Activated naive CD4-positive, alpha-beta T cell treated with anti-CD3 and anti-CD28 coated beads for 36 hours (primary cell): ENCODE data around the gene CFDP1. TPM values are rescaled to one million over a fixed set of nuclear protein-coding genes. Genes with fewer than 3 reads are reported as not detected.

ENCODE experiments used
- CTCF ChIA-PET: fragments of 350-600 bp; sonication (Branson Sonifier 250); formaldehyde crosslinking; loops from one replicate; lab custom pipeline; 2021; ENCODE audit warnings: antibody characterized with exemption; lab: Charles Lee
- DNase-seq: peaks from one replicate; pipeline ENCODE4 v3.0.0-alpha.2; 2020
- H3K27ac Mint-ChIP-seq: one replicate; pipeline ENCODE4 v1.8.0; 2021; ENCODE audit warnings: mild to moderate bottlenecking, mixed read lengths
- H3K27me3 Mint-ChIP-seq: one replicate; pipeline ENCODE4 v1.8.0; 2021; ENCODE audit warnings: low read depth, mixed read lengths
- H3K36me3 Mint-ChIP-seq: one replicate; pipeline ENCODE4 v1.8.0; 2021; ENCODE audit warnings: low read depth, mixed read lengths
- H3K4me1 Mint-ChIP-seq: one replicate; pipeline ENCODE4 v1.8.0; 2021; ENCODE audit warnings: low read depth, mixed read lengths
- H3K4me3 Mint-ChIP-seq: one replicate; pipeline ENCODE4 v1.8.0; 2021; ENCODE audit warnings: mild to moderate bottlenecking, moderate library complexity, mixed read lengths
- H3K9me3 Mint-ChIP-seq: one replicate; pipeline ENCODE4 v1.8.0; 2021; ENCODE audit warnings: mixed read lengths
- intact Hi-C: fragments of 100-400 bp; cut with micrococcal nuclease; formaldehyde crosslinking; loops from one replicate; pipeline ENCODE4 v1.15.1; 2023
- total RNA-seq, 2 experiments: library from RNA; stranded (reverse); gene quantifications; one replicate each; pipeline ENCODE4 v1.2.3, GENCODE V29; 2021

Gene CFDP1
- total RNA-seq, 2 experiments from 2014 or later: 37.2 to 44.1 TPM

GRCh38 chr16:75423723-75424104 lies 9.6 kb downstream of the CFDP1 start:
- no peak overlapping the region for H3K27ac Mint-ChIP-seq
- H3K4me1 Mint-ChIP-seq: peaks cover 48% of the 10 kb centered on the region
- H3K9me3 Mint-ChIP-seq: no peaks in the 10 kb centered on the region
- intact Hi-C loops: no loop called here
- CTCF ChIA-PET: interaction anchor here (0.6 to 1.1 kb wide), 2 partner anchors 12 to 246 kb away, joined by 3 read pairs; no protein-coding TSS in a partner anchor
- no peak for DNase-seq
- H3K27me3 Mint-ChIP-seq: no peaks in the 10 kb centered on the region
- peaks cover 1% of the 10 kb centered on the region for H3K36me3 Mint-ChIP-seq
- H3K4me3 Mint-ChIP-seq: no peak overlapping the region

GRCh38 chr16:75421820-75422126 lies 11.5 kb downstream of the CFDP1 start:
- H3K4me3 Mint-ChIP-seq: no peak overlapping the region
- CTCF ChIA-PET: interaction anchor here (0.6 to 2.0 kb wide), 3 partner anchors 20 to 1745 kb away, joined by 3 to 7 read pairs (median 3); no protein-coding TSS in a partner anchor
- no peak for DNase-seq
- H3K36me3 Mint-ChIP-seq: peaks cover 1% of the 10 kb centered on the region
- peak overlapping the region; percentile 8 for H3K27ac Mint-ChIP-seq
- intact Hi-C loops: loop anchor here (1.0 kb wide), 1 partner anchor 43 kb away; the partner anchor contains the start of gene TMEM170A
- H3K27me3 Mint-ChIP-seq: no peaks in the 10 kb centered on the region
- no peaks in the 10 kb centered on the region for H3K9me3 Mint-ChIP-seq
- peaks cover 49% of the 10 kb centered on the region for H3K4me1 Mint-ChIP-seq

- intact Hi-C loops: loop anchor here (1.0 kb wide), 1 partner anchor 43 kb away; the partner anchor contains the start of gene TMEM170A
- Mint-ChIP-seq H3K36me3 (no peaks in the 10 kb centered on the region), H3K4me1 (peaks cover 44% of the 10 kb centered on the region), H3K27ac (peak overlapping the region; percentile 8), H3K27me3 (no peaks in the 10 kb centered on the region), H3K4me3 (peak overlapping the region; percentile 68), H3K9me3 (no peaks in the 10 kb centered on the region)
- CTCF ChIA-PET: interaction anchor here (0.6 to 2.0 kb wide), 5 partner anchors 13 to 129 kb away, joined by 3 to 7 read pairs (median 3); no protein-coding TSS in a partner anchor
- DNase-seq: peak; percentile 61
These were observed 12.1 kb downstream of the CFDP1 start for GRCh38 chr16:75420987-75421819.

- CTCF ChIA-PET: interaction anchor here (0.6 to 1.7 kb wide), 4 partner anchors 15 to 424 kb away, joined by 3 to 5 read pairs (median 4); no protein-coding TSS in a partner anchor
- peaks cover 3% of the 10 kb centered on the region for H3K36me3 Mint-ChIP-seq
- no peak for DNase-seq
- H3K9me3 Mint-ChIP-seq: no peaks in the 10 kb centered on the region
- H3K27ac Mint-ChIP-seq: no peak overlapping the region
- H3K27me3 Mint-ChIP-seq: no peaks in the 10 kb centered on the region
- intact Hi-C loops: no loop called here
- peaks cover 50% of the 10 kb centered on the region for H3K4me1 Mint-ChIP-seq
- no peak overlapping the region for H3K4me3 Mint-ChIP-seq
These were observed 16.3 kb downstream of the CFDP1 start for GRCh38 chr16:75416904-75417565.

- Mint-ChIP-seq H3K27me3 (no peaks in the 10 kb centered on the region), H3K4me1 (peaks cover 35% of the 10 kb centered on the region)
These were observed 18.0 kb downstream of the CFDP1 start for GRCh38 chr16:75415169-75415905.

GRCh38 chr16:75413951-75414350 lies 19.4 kb downstream of the CFDP1 start:
- no peak for DNase-seq
- Mint-ChIP-seq H3K36me3 (peaks cover 10% of the 10 kb centered on the region), H3K9me3 (no peaks in the 10 kb centered on the region), H3K4me1 (peaks cover 27% of the 10 kb centered on the region), H3K27me3 (no peaks in the 10 kb centered on the region), H3K4me3 (no peak overlapping the region), H3K27ac (no peak overlapping the region)
- CTCF ChIA-PET: interaction anchor here (0.7 kb wide), 1 partner anchor 309 kb away, joined by 6 read pairs; no protein-coding TSS in a partner anchor
- intact Hi-C loops: no loop called here

More at GRCh38 chr16:75415169-75415905, 18.0 kb downstream of the CFDP1 start:
- H3K27ac Mint-ChIP-seq: no peak overlapping the region
- no peaks in the 10 kb centered on the region for H3K9me3 Mint-ChIP-seq
- CTCF ChIA-PET: no interaction called here
- no peak for DNase-seq
- intact Hi-C loops: no loop called here
- no peak overlapping the region for H3K4me3 Mint-ChIP-seq
- peaks cover 8% of the 10 kb centered on the region for H3K36me3 Mint-ChIP-seq

- intact Hi-C loops: no loop called here
- no peak overlapping the region for H3K27ac Mint-ChIP-seq
- H3K9me3 Mint-ChIP-seq: no peaks in the 10 kb centered on the region
- no peaks in the 10 kb centered on the region for H3K27me3 Mint-ChIP-seq
- no peak overlapping the region for H3K4me3 Mint-ChIP-seq
- H3K36me3 Mint-ChIP-seq: peaks cover 16% of the 10 kb centered on the region
- CTCF ChIA-PET: no interaction called here
- H3K4me1 Mint-ChIP-seq: peaks cover 16% of the 10 kb centered on the region
- no peak for DNase-seq
These were observed 26.4 kb downstream of the CFDP1 start for GRCh38 chr16:75406943-75407342.

- no peaks in the 10 kb centered on the region for H3K9me3 Mint-ChIP-seq
- intact Hi-C loops: loop anchor here (1.0 to 5.0 kb wide), 8 partner anchors 18 to 696 kb away; no protein-coding TSS in a partner anchor
- CTCF ChIA-PET: interaction anchor here (0.6 to 2.4 kb wide), 16 partner anchors 9 to 270 kb away, joined by 3 to 14 read pairs (median 4); no protein-coding TSS in a partner anchor
- no peak overlapping the region for H3K4me3 Mint-ChIP-seq
- no peaks in the 10 kb centered on the region for H3K27me3 Mint-ChIP-seq
- peaks cover 7% of the 10 kb centered on the region for H3K36me3 Mint-ChIP-seq
- peaks cover 27% of the 10 kb centered on the region for H3K4me1 Mint-ChIP-seq
- H3K27ac Mint-ChIP-seq: no peak overlapping the region
- DNase-seq: no peak
These were observed 30.4 kb downstream of the CFDP1 start for GRCh38 chr16:75402821-75403475.

- peaks cover 27% of the 10 kb centered on the region for H3K4me1 Mint-ChIP-seq
These were observed 31.0 kb downstream of the CFDP1 start for GRCh38 chr16:75402159-75402820.

GRCh38 chr16:75401691-75402090 lies 31.6 kb downstream of the CFDP1 start:
- Mint-ChIP-seq H3K4me3 (no peak overlapping the region), H3K9me3 (no peaks in the 10 kb centered on the region), H3K4me1 (peaks cover 27% of the 10 kb centered on the region), H3K36me3 (peaks cover 4% of the 10 kb centered on the region), H3K27me3 (no peaks in the 10 kb centered on the region), H3K27ac (peak overlapping the region; percentile 76)
- intact Hi-C loops: loop anchor here (1.0 to 5.0 kb wide), 7 partner anchors 16 to 694 kb away; no protein-coding TSS in a partner anchor
- CTCF ChIA-PET: interaction anchor here (0.6 to 2.4 kb wide), 18 partner anchors 10 to 899 kb away, joined by 3 to 14 read pairs (median 3); no protein-coding TSS in a partner anchor
- no peak for DNase-seq

More at GRCh38 chr16:75402159-75402820, 31.0 kb downstream of the CFDP1 start:
- CTCF ChIA-PET: interaction anchor here (0.6 to 2.4 kb wide), 19 partner anchors 10 to 900 kb away, joined by 3 to 14 read pairs (median 3); no protein-coding TSS in a partner anchor
- peaks cover 6% of the 10 kb centered on the region for H3K36me3 Mint-ChIP-seq
- H3K27ac Mint-ChIP-seq: peak overlapping the region; percentile 76
- intact Hi-C loops: loop anchor here (1.0 to 5.0 kb wide), 7 partner anchors 17 to 695 kb away; no protein-coding TSS in a partner anchor
- no peaks in the 10 kb centered on the region for H3K9me3 Mint-ChIP-seq
- no peak for DNase-seq
- no peaks in the 10 kb centered on the region for H3K27me3 Mint-ChIP-seq
- no peak overlapping the region for H3K4me3 Mint-ChIP-seq

GRCh38 chr16:75398333-75398732 lies 35.0 kb downstream of the CFDP1 start:
- H3K4me1 Mint-ChIP-seq: peaks cover 22% of the 10 kb centered on the region
- no peak overlapping the region for H3K4me3 Mint-ChIP-seq
- intact Hi-C loops: no loop called here
- DNase-seq: no peak
- peaks cover 13% of the 10 kb centered on the region for H3K36me3 Mint-ChIP-seq
- no peaks in the 10 kb centered on the region for H3K27me3 Mint-ChIP-seq
- no peak overlapping the region for H3K27ac Mint-ChIP-seq
- CTCF ChIA-PET: interaction anchor here (0.6 to 1.7 kb wide), 4 partner anchors 13 to 199 kb away, joined by 3 to 6 read pairs (median 4); no protein-coding TSS in a partner anchor
- H3K9me3 Mint-ChIP-seq: no peaks in the 10 kb centered on the region
